T-helper 1 cell (primary cell): ENCODE results near the gene SRRM3.
"Not testable (repeated sequence)": the region's sequence is repeated elsewhere in the genome, so short reads cannot be mapped to it uniquely, and the experiment has no call there.

Experiments used
- DNase-seq, 5 donors: peaks; one replicate each; pipeline ENCODE4 v3.0.0-alpha.2; 2012 to 2020

SRRM3 gene

DNA sequence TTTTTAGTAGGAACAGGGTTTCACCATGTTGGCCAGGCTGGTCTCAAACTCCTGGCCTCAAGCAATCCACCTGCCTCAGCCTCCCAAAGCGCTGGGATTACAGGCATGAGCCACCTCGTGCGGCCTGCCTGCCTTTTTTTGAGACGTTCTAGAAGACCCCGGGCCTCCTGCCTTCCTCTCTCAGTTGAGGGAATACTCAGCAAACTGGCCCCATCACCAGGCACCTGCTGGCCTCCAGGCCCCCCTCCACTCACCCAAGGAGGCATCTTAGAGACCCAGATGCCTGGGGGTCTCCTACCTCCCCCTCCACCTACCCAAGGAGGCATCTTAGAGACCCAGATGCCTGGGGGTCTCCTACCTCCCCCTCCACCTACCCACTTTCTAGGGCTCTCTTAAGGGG, 91.2 kb downstream of the SRRM3 start:
- DNase-seq = not testable (repeated sequence)

- DNase-seq = no peak
These were observed 91.8 kb downstream of the SRRM3 start for GRCh38 chr7:76293407-76293901.

DNA sequence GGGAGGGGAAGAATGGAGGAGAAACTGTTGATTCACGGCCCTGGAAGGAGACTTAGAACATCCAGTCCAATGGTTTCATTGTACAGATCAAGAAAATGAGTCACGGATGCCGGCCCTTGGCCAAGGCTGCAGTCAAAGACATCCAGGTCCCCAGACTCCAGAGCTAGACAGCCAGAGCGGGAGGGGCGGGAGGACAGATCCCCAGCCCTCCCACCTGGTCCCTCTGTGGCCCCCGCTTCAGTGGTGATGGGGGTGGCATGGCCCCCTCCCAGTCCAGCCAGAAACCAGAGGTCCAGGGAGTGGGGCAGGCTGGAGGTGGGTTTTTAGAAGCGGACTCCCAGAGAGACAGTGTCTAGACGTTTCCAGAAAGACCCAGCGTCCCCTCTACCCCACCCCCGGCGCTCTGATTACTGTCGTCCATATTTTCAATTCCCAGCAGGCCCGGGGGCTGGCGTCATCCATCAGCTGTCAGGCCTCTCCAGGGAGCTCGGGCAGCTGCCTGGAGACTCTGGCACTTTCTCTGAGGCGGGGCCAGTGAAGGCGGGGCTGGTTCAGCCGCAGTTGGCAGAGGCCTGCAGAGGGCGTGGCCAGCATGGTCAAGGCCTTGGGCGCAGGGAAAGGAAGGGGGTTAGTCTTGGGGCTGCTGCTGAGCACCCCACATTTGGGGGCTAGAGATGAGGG, 92.8 kb downstream of the SRRM3 start:
- no peak for DNase-seq

GRCh38 chr7:76296743-76297740, 95.3 kb downstream of the SRRM3 start:
- DNase-seq = no peak

DNA sequence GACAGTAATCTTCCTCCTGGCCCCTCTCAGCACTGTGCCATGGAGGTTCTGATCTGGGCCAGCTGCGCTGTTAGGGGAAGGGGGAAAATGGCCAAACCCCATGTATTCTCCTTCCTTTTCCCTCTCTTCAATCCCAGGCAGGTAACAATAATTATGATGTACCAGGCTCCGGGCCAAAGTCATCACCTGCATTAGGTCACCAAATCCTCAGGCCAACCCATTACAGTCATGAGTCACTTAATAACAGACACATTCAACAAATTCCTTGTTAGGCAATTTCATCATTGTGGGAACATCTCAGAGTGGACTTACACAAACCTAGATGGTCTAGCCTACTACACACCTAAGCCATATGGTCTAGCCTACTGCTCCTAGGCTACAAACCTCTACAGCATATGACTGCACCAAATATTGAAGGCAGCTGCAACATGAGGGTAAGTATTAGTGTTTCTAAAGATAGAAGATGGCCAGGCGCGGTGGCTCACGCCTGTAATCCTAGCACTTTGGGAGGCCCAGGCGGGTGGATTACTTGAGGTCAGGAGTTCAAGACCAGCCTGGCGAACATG, 98.6 kb downstream of the SRRM3 start:
- DNase-seq = no peak

- DNase-seq = no peak
These were observed 99.3 kb downstream of the SRRM3 start for GRCh38 chr7:76301000-76301399.

GRCh38 chr7:76302347-76303201, 100.9 kb downstream of the SRRM3 start, which contains the start of gene HSPB1:
TSS of gene HSPB1 (plus strand) at chr7:76302673. CDS start at chr7:76302713, 40 bp downstream.
- DNase-seq = peak; percentile 47 to 63 (median 58)

- peak; percentile 72 to 80 (median 77) for DNase-seq
These were observed 101.8 kb downstream of the SRRM3 start for GRCh38 chr7:76303202-76304147.

DNA sequence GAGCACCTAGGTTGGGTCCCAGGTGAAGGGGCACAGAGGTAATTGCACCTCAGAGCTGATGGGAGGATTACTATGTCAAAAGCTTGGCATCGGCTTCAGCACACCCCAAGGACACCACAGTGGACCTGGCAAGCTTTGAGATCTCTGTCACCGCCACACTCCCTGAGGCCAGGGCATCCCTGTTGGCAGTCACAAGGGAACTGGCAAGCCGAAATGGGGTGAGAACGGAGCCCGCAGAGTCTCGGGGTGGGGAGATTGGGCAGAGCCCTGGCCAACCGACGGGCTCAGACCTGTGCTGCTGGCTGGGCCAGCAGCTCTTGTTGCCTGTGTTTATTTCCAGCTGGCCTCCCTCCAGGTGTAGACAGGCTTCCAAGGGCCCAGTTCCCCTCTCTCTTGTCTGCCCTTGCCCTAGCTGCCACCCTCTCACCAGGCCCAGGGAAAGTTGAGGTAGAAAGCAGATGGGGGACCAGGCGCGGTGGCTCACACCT, 103.2 kb downstream of the SRRM3 start:
- no peak for DNase-seq

GRCh38 chr7:76308874-76309273, 107.2 kb downstream of the SRRM3 start:
- not testable (repeated sequence) for DNase-seq

GRCh38 chr7:76309341-76310101, 107.8 kb downstream of the SRRM3 start:
- not testable (repeated sequence) for DNase-seq

- DNase-seq = no peak
These were observed 108.6 kb downstream of the SRRM3 start for GRCh38 chr7:76310102-76310957.

GRCh38 chr7:76311838-76312237, 110.1 kb downstream of the SRRM3 start:
- DNase-seq = not testable (repeated sequence)

- DNase-seq = peak; percentile 90 to 95 (median 94)
These were observed 112.5 kb downstream of the SRRM3 start for GRCh38 chr7:76314042-76314721.

GRCh38 chr7:76314740-76315139, 113.0 kb downstream of the SRRM3 start:
- not testable (repeated sequence) for DNase-seq

GRCh38 chr7:76315364-76315763, 113.7 kb downstream of the SRRM3 start:
- DNase-seq = no peak

DNA sequence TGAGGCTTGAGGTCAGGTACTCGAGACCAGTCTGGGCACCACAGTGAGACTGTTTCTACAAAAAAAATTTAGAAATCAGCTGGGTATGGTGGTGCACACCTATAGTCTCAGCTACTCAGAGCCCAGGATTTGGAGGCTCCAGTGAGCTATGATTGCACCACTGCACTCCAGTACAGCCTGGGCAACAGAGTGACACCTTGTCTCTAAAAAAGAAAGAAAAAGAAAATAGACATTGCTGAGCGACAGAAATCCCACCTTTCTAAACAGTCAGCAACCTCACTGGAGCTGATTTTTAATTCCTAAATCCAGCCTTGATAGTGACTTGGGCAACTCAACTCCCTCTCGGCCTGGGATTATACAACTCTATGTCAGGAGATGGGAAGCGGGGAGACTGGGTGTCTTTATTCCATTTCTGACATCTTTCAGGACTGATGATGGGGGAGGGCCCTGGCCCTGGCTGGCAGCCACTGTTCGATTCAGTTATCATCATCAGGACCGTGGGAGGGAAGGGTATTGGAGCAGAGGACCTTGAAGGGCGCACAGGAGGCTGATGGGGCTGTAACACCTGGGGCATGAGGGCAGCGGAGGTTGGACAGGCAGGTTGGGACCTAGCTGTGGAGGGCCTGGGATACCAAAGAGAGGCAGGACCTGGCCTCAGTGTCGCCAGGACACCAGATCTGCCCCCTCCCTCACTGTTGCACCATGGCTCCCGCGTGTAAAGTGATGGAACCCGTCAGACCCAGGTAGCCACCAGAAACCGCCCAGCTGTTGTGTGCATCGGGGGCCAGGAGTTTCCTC, 115.5 kb downstream of the SRRM3 start:
- peak in 1 of 5 donors; percentile 12 for DNase-seq
